Measurements from ENCODE around the gene MINAR1. TPM values are rescaled to one million over a fixed set of nuclear protein-coding genes. Genes with fewer than 3 reads are reported as not detected.
A peak's percentile ranks its signal among the peaks of the same experiment; 100 is the strongest.

The MINAR1 gene
- total RNA-seq, 2 donors from 2014 or later = 0.12 to 0.34 TPM

- ATAC-seq (no peak), DNase-seq (no peak)
- intact Hi-C loops (cut with DNase I) = no loop called here
Observed at GRCh38 chr15:79455361-79455760, 23.2 kb downstream of the MINAR1 start.

- intact Hi-C loops (cut with DNase I) = no loop called here
- ATAC-seq (no peak), DNase-seq (no peak)
Observed at GRCh38 chr15:79455943-79456342, 23.8 kb downstream of the MINAR1 start.

GRCh38 chr15:79458491-79458890 is 26.4 kb downstream of the MINAR1 start:
- no peak for DNase-seq
- ATAC-seq = no peak
- intact Hi-C loops (cut with DNase I) = no loop called here

GRCh38 chr15:79459666-79460065 is 27.5 kb downstream of the MINAR1 start:
- DNase-seq = no peak
- no peak for ATAC-seq
- intact Hi-C loops (cut with DNase I) = no loop called here

GRCh38 chr15:79463043-79463780 is 31.1 kb downstream of the MINAR1 start:
- ATAC-seq = no peak
- intact Hi-C loops (cut with DNase I) = no loop called here

GRCh38 chr15:79463781-79464270 is 31.7 kb downstream of the MINAR1 start:
- DNase-seq = no peak
- ATAC-seq = no peak
- intact Hi-C loops (cut with DNase I) = no loop called here

More at GRCh38 chr15:79463043-79463780, 31.1 kb downstream of the MINAR1 start:
- no peak for DNase-seq

GRCh38 chr15:79466488-79466887 is 34.4 kb downstream of the MINAR1 start:
- ATAC-seq (no peak), DNase-seq (no peak)
- intact Hi-C loops (cut with DNase I) = no loop called here

- DNase-seq (no peak), ATAC-seq (peak in 1 of 2 donors; percentile 71)
- intact Hi-C loops (cut with DNase I) = no loop called here
Observed at GRCh38 chr15:79467865-79468586, 35.9 kb downstream of the MINAR1 start.

- DNase-seq = no peak
- ATAC-seq = no peak
- intact Hi-C loops (cut with DNase I) = no loop called here
Observed at GRCh38 chr15:79472446-79472845, 40.3 kb downstream of the MINAR1 start.

- intact Hi-C loops (cut with DNase I) = no loop called here
- DNase-seq (no peak), ATAC-seq (no peak)
Observed at GRCh38 chr15:79474252-79474651, 42.1 kb downstream of the MINAR1 start.

- DNase-seq (no peak), ATAC-seq (no peak)
- intact Hi-C loops (cut with DNase I) = no loop called here
Observed at GRCh38 chr15:79475306-79475705, 43.2 kb downstream of the MINAR1 start.

- intact Hi-C loops (cut with DNase I) = no loop called here
- ATAC-seq = no peak
- no peak for DNase-seq
Observed at GRCh38 chr15:79478108-79478507, 46.0 kb downstream of the MINAR1 start.

- ATAC-seq (no peak), DNase-seq (no peak)
- intact Hi-C loops (cut with DNase I) = no loop called here
Observed at GRCh38 chr15:79479616-79480015, 47.5 kb downstream of the MINAR1 start.

GRCh38 chr15:79481793-79482192 is 49.7 kb downstream of the MINAR1 start:
- no peak for DNase-seq
- no peak for ATAC-seq
- intact Hi-C loops (cut with DNase I) = no loop called here

Other genes with a start within 250 kb of the MINAR1 start
- gene ANKRD34C, start 149.6 kb upstream of the MINAR1 start, total RNA-seq = under 1 TPM in 1 of 2 donors, not detected in 1; 0.13 TPM
- 10 to 100 TPM; 32.4 to 37.1 TPM for gene TMED3, start 121.2 kb upstream of the MINAR1 start, total RNA-seq

Measured in left cardiac atrium (tissue), 4 donors.